COLO829 (cell line): ENCODE results near the gene ETS1.

Experiments
- DNase-seq: peaks from one replicate; pipeline ENCODE4 v3.0.0; 2012; ENCODE audit warnings: low spot score

Gene ETS1

GRCh38 chr11:128431931-128432330 is 155.4 kb downstream of the ETS1 start:
- DNase-seq: no peak

- no peak for DNase-seq
Measured at GRCh38 chr11:128428935-128429334, 158.4 kb downstream of the ETS1 start.

GRCh38 chr11:128424851-128425285 is 162.5 kb downstream of the ETS1 start:
- no peak for DNase-seq

- DNase-seq: no peak
Measured at GRCh38 chr11:128424271-128424711, 163.1 kb downstream of the ETS1 start.

- DNase-seq: no peak
Measured at GRCh38 chr11:128422576-128423370, 164.6 kb downstream of the ETS1 start.

GRCh38 chr11:128421577-128422330 is 165.6 kb downstream of the ETS1 start:
- DNase-seq: no peak

- no peak for DNase-seq
Measured at GRCh38 chr11:128420951-128421350, 166.4 kb downstream of the ETS1 start.

- DNase-seq: no peak
Measured at GRCh38 chr11:128420265-128420664, 167.1 kb downstream of the ETS1 start.

- no peak for DNase-seq
Measured at GRCh38 chr11:128419012-128419767, 168.2 kb downstream of the ETS1 start.

- no peak for DNase-seq
Measured at GRCh38 chr11:128417607-128418324, 169.6 kb downstream of the ETS1 start.

- DNase-seq: no peak
Measured at GRCh38 chr11:128416976-128417375, 170.4 kb downstream of the ETS1 start.

GRCh38 chr11:128415539-128415938 is 171.8 kb downstream of the ETS1 start:
- DNase-seq: no peak

- no peak for DNase-seq
Measured at GRCh38 chr11:128412847-128413791, 174.2 kb downstream of the ETS1 start.

- DNase-seq: no peak
Measured at GRCh38 chr11:128411812-128412211, 175.5 kb downstream of the ETS1 start.

- no peak for DNase-seq
Measured at GRCh38 chr11:128411150-128411549, 176.2 kb downstream of the ETS1 start.

GRCh38 chr11:128409476-128409875 is 177.9 kb downstream of the ETS1 start:
- no peak for DNase-seq
